GM23338 (cell line): ENCODE data around the gene GPATCH2. TPM values are rescaled to one million over a fixed set of nuclear protein-coding genes. Genes with fewer than 3 reads are reported as not detected.

ENCODE experiments used
- ATAC-seq: fragments of 200-7000 bp; cut with Tn5 transposase; 3 replicates; pipeline ENCODE4 v1.9.1; 2020
- DNase-seq: peaks from one replicate; pipeline ENCODE4 v3.0.0-alpha.2; 2015; ENCODE audit warnings: low spot score
- H2AFZ ChIP-seq: fragments of 200-600 bp; sonication (generic); 2 replicates; pipeline ENCODE4 v1.8.0; 2016; ENCODE audit warnings: antibody characterized with exemption, mild to moderate bottlenecking, moderate library complexity
- H3F3A ChIP-seq: fragments of 200-600 bp; sonication (generic); replicated peaks from 2 replicates; pipeline ENCODE4 v1.8.0; 2017; ENCODE audit warnings: antibody characterized with exemption, mixed run types, low read depth
- H3K27ac ChIP-seq: fragments of 200-600 bp; sonication (generic); 2 replicates; pipeline ENCODE4 v1.6.1; 2016; ENCODE audit warnings: low read depth
- H3K27me3 ChIP-seq: fragments of 200-600 bp; sonication (generic); 2 replicates; pipeline ENCODE4 v1.8.0; 2016; ENCODE audit warnings: mild to moderate bottlenecking, mixed run types, moderate library complexity; ENCODE audit not compliant: insufficient read depth
- H3K36me3 ChIP-seq: fragments of 200-600 bp; sonication (generic); 2 replicates; pipeline ENCODE4 v1.8.0; 2016; ENCODE audit warnings: mild to moderate bottlenecking; ENCODE audit not compliant: insufficient read depth
- H3K4me1 ChIP-seq: fragments of 200-600 bp; sonication (generic); 2 replicates; pipeline ENCODE4 v1.8.0; 2016; ENCODE audit warnings: mild to moderate bottlenecking, moderate library complexity; ENCODE audit not compliant: insufficient read depth
- H3K4me2 ChIP-seq: fragments of 200-600 bp; sonication (generic); 2 replicates; pipeline ENCODE4 v1.7.1; 2017; ENCODE audit warnings: mixed run types
- H3K4me3 ChIP-seq: fragments of 200-600 bp; sonication (generic); 2 replicates; pipeline ENCODE4 v1.6.1; 2016; ENCODE audit warnings: mixed run types
- H3K79me2 ChIP-seq: fragments of 200-600 bp; sonication (generic); replicated peaks from 2 replicates; pipeline ENCODE4 v1.8.0; 2017; ENCODE audit warnings: mild to moderate bottlenecking; ENCODE audit not compliant: insufficient read depth
- H3K9me2 ChIP-seq: fragments of 200-600 bp; sonication (generic); 2 replicates; pipeline ENCODE4 v1.8.0; 2017; ENCODE audit not compliant: insufficient read depth
- H4K20me1 ChIP-seq: fragments of 200-600 bp; sonication (generic); replicated peaks from 2 replicates; pipeline ENCODE4 v1.8.0; 2017; ENCODE audit warnings: mild to moderate bottlenecking; ENCODE audit not compliant: insufficient read depth
- H3K27ac Mint-ChIP-seq: 2 replicates; pipeline ENCODE4 v1.8.0; 2020; ENCODE audit warnings: inconsistent platforms, mild to moderate bottlenecking, moderate library complexity, mixed read lengths
- H3K27me3 Mint-ChIP-seq: 3 replicates; pipeline ENCODE4 v1.8.0; 2022; ENCODE audit warnings: low read depth, mild to moderate bottlenecking, moderate library complexity, mixed read lengths, inconsistent platforms; ENCODE audit not compliant: insufficient read depth, poor library complexity
- H3K36me3 Mint-ChIP-seq: 3 replicates; pipeline ENCODE4 v1.8.0; 2021; ENCODE audit warnings: low read depth, mild to moderate bottlenecking, inconsistent platforms, moderate library complexity, mixed read lengths
- H3K4me1 Mint-ChIP-seq: 3 replicates; pipeline ENCODE4 v1.8.0; 2020; ENCODE audit warnings: mild to moderate bottlenecking, inconsistent platforms, mixed read lengths
- H3K4me3 Mint-ChIP-seq: 3 replicates; pipeline ENCODE4 v1.8.0; 2021; ENCODE audit warnings: moderate library complexity, mild to moderate bottlenecking, inconsistent platforms, mixed read lengths
- H3K9me3 Mint-ChIP-seq: 3 replicates; pipeline ENCODE4 v1.8.0; 2020; ENCODE audit warnings: moderate library complexity, mild to moderate bottlenecking, inconsistent platforms, mixed read lengths
- CREB1 ChIP-seq: fragments of 250-450 bp; sonication (Bioruptor Pico); IDR thresholded peaks from 2 replicates; pipeline ENCODE4 v1.5.0; 2020; ENCODE audit warnings: low read depth, mild to moderate bottlenecking, moderate library complexity
- EZH2 ChIP-seq: fragments of 200-600 bp; sonication (generic); IDR thresholded peaks from one replicate; pipeline ENCODE4 v1.8.0; 2017; ENCODE audit warnings: antibody characterized with exemption, mild to moderate bottlenecking, low read depth; ENCODE audit not compliant: unreplicated experiment
- EZH2phosphoT487 ChIP-seq: fragments of 200-600 bp; sonication (generic); IDR thresholded peaks from one replicate; pipeline ENCODE4 v1.8.1; 2018; ENCODE audit warnings: antibody characterized with exemption; ENCODE audit not compliant: unreplicated experiment
- JUNB ChIP-seq: IDR thresholded peaks from one replicate; pipeline ENCODE4 v1.6.1; 2016; ENCODE audit warnings: antibody characterized with exemption; ENCODE audit not compliant: unreplicated experiment
- NANOG ChIP-seq: IDR thresholded peaks from 2 replicates; pipeline ENCODE4 v1.6.1; 2016; ENCODE audit warnings: antibody characterized with exemption, borderline replicate concordance
- POLR2AphosphoS5 ChIP-seq: IDR thresholded peaks from 2 replicates; pipeline ENCODE4 v1.6.1; 2016; ENCODE audit warnings: antibody characterized with exemption, low read depth
- STAT1 ChIP-seq: IDR thresholded peaks from one replicate; pipeline ENCODE4 v1.6.1; 2016; ENCODE audit warnings: antibody characterized with exemption; ENCODE audit not compliant: unreplicated experiment
- ZNF114 ChIP-seq: fragments of 250-450 bp; sonication (Bioruptor Pico); IDR thresholded peaks from 2 replicates; pipeline ENCODE4 v1.5.0; 2020; ENCODE audit warnings: mild to moderate bottlenecking, moderate library complexity
- ZNF331 ChIP-seq: fragments of 250-450 bp; sonication (Bioruptor Pico); IDR thresholded peaks from 2 replicates; pipeline ENCODE4 v1.5.0; 2020; ENCODE audit warnings: low read depth, mild to moderate bottlenecking, moderate library complexity
- polyA plus RNA-seq: library from polyadenylated mRNA; unstranded; fragments of >200 nt; fragmentation: Nextera tagmentation; extraction: Ambion mirVana; gene quantifications from 2 replicates; pipeline ENCODE4 v1.2.1, GENCODE V29; 2016
- total RNA-seq: library from RNA; depleted of rRNA; stranded (reverse); fragments of >200 nt; shearing (Covaris generic); gene quantifications from 2 replicates; pipeline ENCODE4 v1.2.3, GENCODE V29; 2014
- TF ChIP-seq, protein P1 (sequence below): IDR thresholded peaks from 2 replicates; pipeline ENCODE4 v1.6.1; 2016; ENCODE audit warnings: antibody characterized with exemption
- TF ChIP-seq, protein P2 (sequence below): IDR thresholded peaks from one replicate; pipeline ENCODE4 v1.6.1; 2018; ENCODE audit warnings: antibody characterized with exemption; ENCODE audit not compliant: unreplicated experiment
- TF ChIP-seq, protein P3 (sequence below): fragments of 250-450 bp; sonication (Bioruptor Pico); IDR thresholded peaks from 2 replicates; pipeline ENCODE4 v1.5.0; 2020; ENCODE audit warnings: mild to moderate bottlenecking, moderate library complexity
- TF ChIP-seq, protein P4 (sequence below), 2 experiments: fragments of 200-600 bp in 1 of 2; sonication (generic) in 1 of 2; conservative IDR thresholded peaks; 2 replicates each; pipeline versions ENCODE4 v1.5.1 to v1.6.1; 2016 to 2017; ENCODE audit warnings: antibody characterized with exemption in 2 of 2, low read depth in 2 of 2, mild to moderate bottlenecking in 2 of 2, moderate library complexity in 1 of 2

Gene GPATCH2
- total and polyA plus RNA-seq, 2 experiments from 2014 or later: 12.3 to 26.7 TPM

GRCh38 chr1:217471403-217471802, 159.5 kb downstream of the GPATCH2 start:
- Mint-ChIP-seq H3K9me3 (no peaks in the 10 kb centered on the region), H3K27ac (no peak overlapping the region), H3K27me3 (peaks cover 1% of the 10 kb centered on the region), H3K4me3 (no peak overlapping the region), H3K4me1 (no peaks in the 10 kb centered on the region), H3K36me3 (no peaks in the 10 kb centered on the region)
- DNase-seq: no peak
- H3K4me1 ChIP-seq: no peaks in the 10 kb centered on the region
- no peaks in the 10 kb centered on the region for H3K27me3 ChIP-seq
- H3K36me3 ChIP-seq: no peaks in the 10 kb centered on the region
- TF ChIP-seq EZH2 (no peak), STAT1 (no peak), ZNF114 (no peak), POLR2AphosphoS5 (no peak), CREB1 (no peak), ZNF331 (no peak), EZH2phosphoT487 (no peak), NANOG (no peak), JUNB (no peak)
- TF ChIP-seq, protein P1, sequence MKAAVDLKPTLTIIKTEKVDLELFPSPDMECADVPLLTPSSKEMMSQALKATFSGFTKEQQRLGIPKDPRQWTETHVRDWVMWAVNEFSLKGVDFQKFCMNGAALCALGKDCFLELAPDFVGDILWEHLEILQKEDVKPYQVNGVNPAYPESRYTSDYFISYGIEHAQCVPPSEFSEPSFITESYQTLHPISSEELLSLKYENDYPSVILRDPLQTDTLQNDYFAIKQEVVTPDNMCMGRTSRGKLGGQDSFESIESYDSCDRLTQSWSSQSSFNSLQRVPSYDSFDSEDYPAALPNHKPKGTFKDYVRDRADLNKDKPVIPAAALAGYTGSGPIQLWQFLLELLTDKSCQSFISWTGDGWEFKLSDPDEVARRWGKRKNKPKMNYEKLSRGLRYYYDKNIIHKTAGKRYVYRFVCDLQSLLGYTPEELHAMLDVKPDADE: no peak
- TF ChIP-seq, protein P2, sequence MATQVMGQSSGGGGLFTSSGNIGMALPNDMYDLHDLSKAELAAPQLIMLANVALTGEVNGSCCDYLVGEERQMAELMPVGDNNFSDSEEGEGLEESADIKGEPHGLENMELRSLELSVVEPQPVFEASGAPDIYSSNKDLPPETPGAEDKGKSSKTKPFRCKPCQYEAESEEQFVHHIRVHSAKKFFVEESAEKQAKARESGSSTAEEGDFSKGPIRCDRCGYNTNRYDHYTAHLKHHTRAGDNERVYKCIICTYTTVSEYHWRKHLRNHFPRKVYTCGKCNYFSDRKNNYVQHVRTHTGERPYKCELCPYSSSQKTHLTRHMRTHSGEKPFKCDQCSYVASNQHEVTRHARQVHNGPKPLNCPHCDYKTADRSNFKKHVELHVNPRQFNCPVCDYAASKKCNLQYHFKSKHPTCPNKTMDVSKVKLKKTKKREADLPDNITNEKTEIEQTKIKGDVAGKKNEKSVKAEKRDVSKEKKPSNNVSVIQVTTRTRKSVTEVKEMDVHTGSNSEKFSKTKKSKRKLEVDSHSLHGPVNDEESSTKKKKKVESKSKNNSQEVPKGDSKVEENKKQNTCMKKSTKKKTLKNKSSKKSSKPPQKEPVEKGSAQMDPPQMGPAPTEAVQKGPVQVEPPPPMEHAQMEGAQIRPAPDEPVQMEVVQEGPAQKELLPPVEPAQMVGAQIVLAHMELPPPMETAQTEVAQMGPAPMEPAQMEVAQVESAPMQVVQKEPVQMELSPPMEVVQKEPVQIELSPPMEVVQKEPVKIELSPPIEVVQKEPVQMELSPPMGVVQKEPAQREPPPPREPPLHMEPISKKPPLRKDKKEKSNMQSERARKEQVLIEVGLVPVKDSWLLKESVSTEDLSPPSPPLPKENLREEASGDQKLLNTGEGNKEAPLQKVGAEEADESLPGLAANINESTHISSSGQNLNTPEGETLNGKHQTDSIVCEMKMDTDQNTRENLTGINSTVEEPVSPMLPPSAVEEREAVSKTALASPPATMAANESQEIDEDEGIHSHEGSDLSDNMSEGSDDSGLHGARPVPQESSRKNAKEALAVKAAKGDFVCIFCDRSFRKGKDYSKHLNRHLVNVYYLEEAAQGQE: no peak
- TF ChIP-seq, protein P3, sequence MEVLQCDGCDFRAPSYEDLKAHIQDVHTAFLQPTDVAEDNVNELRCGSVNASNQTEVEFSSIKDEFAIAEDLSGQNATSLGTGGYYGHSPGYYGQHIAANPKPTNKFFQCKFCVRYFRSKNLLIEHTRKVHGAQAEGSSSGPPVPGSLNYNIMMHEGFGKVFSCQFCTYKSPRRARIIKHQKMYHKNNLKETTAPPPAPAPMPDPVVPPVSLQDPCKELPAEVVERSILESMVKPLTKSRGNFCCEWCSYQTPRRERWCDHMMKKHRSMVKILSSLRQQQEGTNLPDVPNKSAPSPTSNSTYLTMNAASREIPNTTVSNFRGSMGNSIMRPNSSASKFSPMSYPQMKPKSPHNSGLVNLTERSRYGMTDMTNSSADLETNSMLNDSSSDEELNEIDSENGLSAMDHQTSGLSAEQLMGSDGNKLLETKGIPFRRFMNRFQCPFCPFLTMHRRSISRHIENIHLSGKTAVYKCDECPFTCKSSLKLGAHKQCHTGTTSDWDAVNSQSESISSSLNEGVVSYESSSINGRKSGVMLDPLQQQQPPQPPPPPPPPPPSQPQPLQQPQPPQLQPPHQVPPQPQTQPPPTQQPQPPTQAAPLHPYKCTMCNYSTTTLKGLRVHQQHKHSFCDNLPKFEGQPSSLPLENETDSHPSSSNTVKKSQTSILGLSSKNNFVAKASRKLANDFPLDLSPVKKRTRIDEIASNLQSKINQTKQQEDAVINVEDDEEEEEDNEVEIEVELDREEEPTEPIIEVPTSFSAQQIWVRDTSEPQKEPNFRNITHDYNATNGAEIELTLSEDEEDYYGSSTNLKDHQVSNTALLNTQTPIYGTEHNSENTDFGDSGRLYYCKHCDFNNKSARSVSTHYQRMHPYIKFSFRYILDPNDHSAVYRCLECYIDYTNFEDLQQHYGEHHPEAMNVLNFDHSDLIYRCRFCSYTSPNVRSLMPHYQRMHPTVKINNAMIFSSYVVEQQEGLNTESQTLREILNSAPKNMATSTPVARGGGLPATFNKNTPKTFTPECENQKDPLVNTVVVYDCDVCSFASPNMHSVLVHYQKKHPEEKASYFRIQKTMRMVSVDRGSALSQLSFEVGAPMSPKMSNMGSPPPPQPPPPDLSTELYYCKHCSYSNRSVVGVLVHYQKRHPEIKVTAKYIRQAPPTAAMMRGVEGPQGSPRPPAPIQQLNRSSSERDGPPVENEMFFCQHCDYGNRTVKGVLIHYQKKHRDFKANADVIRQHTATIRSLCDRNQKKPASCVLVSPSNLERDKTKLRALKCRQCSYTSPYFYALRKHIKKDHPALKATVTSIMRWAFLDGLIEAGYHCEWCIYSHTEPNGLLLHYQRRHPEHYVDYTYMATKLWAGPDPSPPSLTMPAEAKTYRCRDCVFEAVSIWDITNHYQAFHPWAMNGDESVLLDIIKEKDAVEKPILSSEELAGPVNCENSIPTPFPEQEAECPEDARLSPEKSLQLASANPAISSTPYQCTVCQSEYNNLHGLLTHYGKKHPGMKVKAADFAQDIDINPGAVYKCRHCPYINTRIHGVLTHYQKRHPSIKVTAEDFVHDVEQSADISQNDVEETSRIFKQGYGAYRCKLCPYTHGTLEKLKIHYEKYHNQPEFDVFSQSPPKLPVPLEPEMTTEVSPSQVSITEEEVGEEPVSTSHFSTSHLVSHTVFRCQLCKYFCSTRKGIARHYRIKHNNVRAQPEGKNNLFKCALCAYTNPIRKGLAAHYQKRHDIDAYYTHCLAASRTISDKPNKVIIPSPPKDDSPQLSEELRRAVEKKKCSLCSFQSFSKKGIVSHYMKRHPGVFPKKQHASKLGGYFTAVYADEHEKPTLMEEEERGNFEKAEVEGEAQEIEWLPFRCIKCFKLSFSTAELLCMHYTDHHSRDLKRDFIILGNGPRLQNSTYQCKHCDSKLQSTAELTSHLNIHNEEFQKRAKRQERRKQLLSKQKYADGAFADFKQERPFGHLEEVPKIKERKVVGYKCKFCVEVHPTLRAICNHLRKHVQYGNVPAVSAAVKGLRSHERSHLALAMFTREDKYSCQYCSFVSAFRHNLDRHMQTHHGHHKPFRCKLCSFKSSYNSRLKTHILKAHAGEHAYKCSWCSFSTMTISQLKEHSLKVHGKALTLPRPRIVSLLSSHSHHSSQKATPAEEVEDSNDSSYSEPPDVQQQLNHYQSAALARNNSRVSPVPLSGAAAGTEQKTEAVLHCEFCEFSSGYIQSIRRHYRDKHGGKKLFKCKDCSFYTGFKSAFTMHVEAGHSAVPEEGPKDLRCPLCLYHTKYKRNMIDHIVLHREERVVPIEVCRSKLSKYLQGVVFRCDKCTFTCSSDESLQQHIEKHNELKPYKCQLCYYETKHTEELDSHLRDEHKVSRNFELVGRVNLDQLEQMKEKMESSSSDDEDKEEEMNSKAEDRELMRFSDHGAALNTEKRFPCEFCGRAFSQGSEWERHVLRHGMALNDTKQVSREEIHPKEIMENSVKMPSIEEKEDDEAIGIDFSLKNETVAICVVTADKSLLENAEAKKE: no peak
- TF ChIP-seq, protein P4, sequence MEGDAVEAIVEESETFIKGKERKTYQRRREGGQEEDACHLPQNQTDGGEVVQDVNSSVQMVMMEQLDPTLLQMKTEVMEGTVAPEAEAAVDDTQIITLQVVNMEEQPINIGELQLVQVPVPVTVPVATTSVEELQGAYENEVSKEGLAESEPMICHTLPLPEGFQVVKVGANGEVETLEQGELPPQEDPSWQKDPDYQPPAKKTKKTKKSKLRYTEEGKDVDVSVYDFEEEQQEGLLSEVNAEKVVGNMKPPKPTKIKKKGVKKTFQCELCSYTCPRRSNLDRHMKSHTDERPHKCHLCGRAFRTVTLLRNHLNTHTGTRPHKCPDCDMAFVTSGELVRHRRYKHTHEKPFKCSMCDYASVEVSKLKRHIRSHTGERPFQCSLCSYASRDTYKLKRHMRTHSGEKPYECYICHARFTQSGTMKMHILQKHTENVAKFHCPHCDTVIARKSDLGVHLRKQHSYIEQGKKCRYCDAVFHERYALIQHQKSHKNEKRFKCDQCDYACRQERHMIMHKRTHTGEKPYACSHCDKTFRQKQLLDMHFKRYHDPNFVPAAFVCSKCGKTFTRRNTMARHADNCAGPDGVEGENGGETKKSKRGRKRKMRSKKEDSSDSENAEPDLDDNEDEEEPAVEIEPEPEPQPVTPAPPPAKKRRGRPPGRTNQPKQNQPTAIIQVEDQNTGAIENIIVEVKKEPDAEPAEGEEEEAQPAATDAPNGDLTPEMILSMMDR (conservative IDR thresholded peaks at IDR 0.05; ENCODE audit: low read depth in 2 of 2): no peak
- no peak for ATAC-seq
- no peak overlapping the region for H3K4me2 ChIP-seq
- H3K27ac ChIP-seq: no peak overlapping the region
- H3K79me2 ChIP-seq: no peaks in the 10 kb centered on the region
- H3K4me3 ChIP-seq: no peak overlapping the region
- no peak overlapping the region for H2AFZ ChIP-seq
- H3K9me2 ChIP-seq: no peaks in the 10 kb centered on the region
- no peaks in the 10 kb centered on the region for H4K20me1 ChIP-seq
- H3F3A ChIP-seq: no peaks in the 10 kb centered on the region
